HFFc6 (cell line): ENCODE data around the gene CYSLTR2. TPM values are rescaled to one million over a fixed set of nuclear protein-coding genes. Genes with fewer than 3 reads are reported as not detected.
"Not testable (repeated sequence)": the region's sequence is repeated elsewhere in the genome, so short reads cannot be mapped to it uniquely, and the experiment has no call there.

ENCODE experiments used
- DNase-seq: peaks from one replicate; pipeline ENCODE4 v3.0.0-alpha.2; 2018
- H3K27ac Mint-ChIP-seq: 2 replicates; pipeline ENCODE4 v1.8.0; 2020; ENCODE audit warnings: mild to moderate bottlenecking, mixed read lengths
- H3K27me3 Mint-ChIP-seq: 2 replicates; pipeline ENCODE4 v1.8.0; 2021; ENCODE audit warnings: mild to moderate bottlenecking, moderate library complexity, mixed read lengths; ENCODE audit not compliant: insufficient read depth
- H3K36me3 Mint-ChIP-seq: 2 replicates; pipeline ENCODE4 v1.8.0; 2021; ENCODE audit warnings: low read depth, mixed read lengths
- H3K4me1 Mint-ChIP-seq: 2 replicates; pipeline ENCODE4 v1.8.0; 2020; ENCODE audit warnings: low read depth, mixed read lengths
- H3K4me3 Mint-ChIP-seq: 2 replicates; pipeline ENCODE4 v1.8.0; 2020; ENCODE audit warnings: mild to moderate bottlenecking, moderate library complexity, mixed read lengths
- H3K9me3 Mint-ChIP-seq: 2 replicates; pipeline ENCODE4 v1.8.0; 2020; ENCODE audit warnings: mild to moderate bottlenecking, mixed read lengths
- total RNA-seq, 6 experiments: library from RNA; stranded (reverse); fragmentation: NEBNext Ultra II Directional; extraction: Animal tissue kit (Norgen Biotek cat#: 25700); gene quantifications; 2 replicates in 1 of 6; 3 replicates in 5 of 6; pipeline ENCODE4 v1.2.3, GENCODE V29; 2021
- TF ChIP-seq, protein P1 (sequence below): fragments of 200-600 bp; sonication (generic); IDR thresholded peaks from 2 replicates; pipeline ENCODE4 v1.5.0; 2021; ENCODE audit warnings: antibody characterized with exemption, mild to moderate bottlenecking

CYSLTR2 gene
- total RNA-seq, 6 experiments from 2014 or later, result not detected

DNA sequence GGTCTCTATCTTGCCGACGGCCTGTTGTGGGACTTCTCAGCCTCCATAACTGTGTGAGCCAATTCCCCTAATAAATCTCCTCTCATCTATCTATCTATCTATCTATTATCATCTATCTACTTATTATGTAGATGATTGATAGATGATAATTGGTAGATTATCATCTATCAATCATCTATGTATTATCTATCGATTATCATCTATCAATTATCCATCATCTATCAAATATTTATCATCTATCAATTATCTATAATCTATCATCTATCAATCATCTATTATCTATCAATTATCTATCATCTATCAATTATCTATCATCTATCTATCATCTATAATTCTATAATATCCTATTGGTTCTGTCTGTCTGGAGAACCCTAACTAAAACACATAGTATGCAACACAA lies 33.5 kb downstream of the CYSLTR2 start:
- H3K36me3 Mint-ChIP-seq, result no peaks in the 10 kb centered on the region
- no peak overlapping the region for H3K27ac Mint-ChIP-seq
- H3K4me1 Mint-ChIP-seq, result no peaks in the 10 kb centered on the region
- DNase-seq, result no peak
- TF ChIP-seq, protein P1, sequence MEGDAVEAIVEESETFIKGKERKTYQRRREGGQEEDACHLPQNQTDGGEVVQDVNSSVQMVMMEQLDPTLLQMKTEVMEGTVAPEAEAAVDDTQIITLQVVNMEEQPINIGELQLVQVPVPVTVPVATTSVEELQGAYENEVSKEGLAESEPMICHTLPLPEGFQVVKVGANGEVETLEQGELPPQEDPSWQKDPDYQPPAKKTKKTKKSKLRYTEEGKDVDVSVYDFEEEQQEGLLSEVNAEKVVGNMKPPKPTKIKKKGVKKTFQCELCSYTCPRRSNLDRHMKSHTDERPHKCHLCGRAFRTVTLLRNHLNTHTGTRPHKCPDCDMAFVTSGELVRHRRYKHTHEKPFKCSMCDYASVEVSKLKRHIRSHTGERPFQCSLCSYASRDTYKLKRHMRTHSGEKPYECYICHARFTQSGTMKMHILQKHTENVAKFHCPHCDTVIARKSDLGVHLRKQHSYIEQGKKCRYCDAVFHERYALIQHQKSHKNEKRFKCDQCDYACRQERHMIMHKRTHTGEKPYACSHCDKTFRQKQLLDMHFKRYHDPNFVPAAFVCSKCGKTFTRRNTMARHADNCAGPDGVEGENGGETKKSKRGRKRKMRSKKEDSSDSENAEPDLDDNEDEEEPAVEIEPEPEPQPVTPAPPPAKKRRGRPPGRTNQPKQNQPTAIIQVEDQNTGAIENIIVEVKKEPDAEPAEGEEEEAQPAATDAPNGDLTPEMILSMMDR, result no peak
- H3K4me3 Mint-ChIP-seq, result no peak overlapping the region
- peaks cover 5% of the 10 kb centered on the region; the same call in 1 of the 2 replicates for H3K9me3 Mint-ChIP-seq
- H3K27me3 Mint-ChIP-seq, result peaks cover 14% of the 10 kb centered on the region

DNA sequence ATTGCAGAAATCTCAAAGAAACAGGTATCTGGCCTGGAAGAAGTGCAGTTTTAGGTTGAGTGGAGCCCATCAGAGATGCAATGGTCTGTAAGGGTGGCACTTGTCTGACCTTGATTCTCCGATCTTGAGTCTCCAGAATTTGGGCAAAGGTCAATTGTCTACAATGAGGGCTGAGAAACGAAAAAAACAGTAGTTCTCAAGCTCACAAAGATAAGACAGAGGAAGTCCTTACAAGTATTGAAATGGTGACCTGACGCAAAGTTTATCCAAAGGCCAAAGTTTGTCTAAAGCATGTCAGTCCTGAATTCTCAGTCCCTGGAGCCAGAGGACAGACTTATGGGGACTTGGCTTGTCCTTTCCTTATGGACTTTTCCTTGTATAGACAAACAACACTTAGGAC lies 40.3 kb downstream of the CYSLTR2 start:
- DNase-seq, result no peak
- TF ChIP-seq, protein P1, result no peak
- Mint-ChIP-seq H3K36me3 (no peaks in the 10 kb centered on the region), H3K4me3 (no peak overlapping the region), H3K27me3 (peaks cover 2% of the 10 kb centered on the region; the same call in 1 of the 2 replicates), H3K27ac (no peak overlapping the region), H3K4me1 (no peaks in the 10 kb centered on the region), H3K9me3 (peaks cover 4% of the 10 kb centered on the region; the same call in 1 of the 2 replicates)

GRCh38 chr13:48695776-48696175 lies 42.0 kb downstream of the CYSLTR2 start:
- Mint-ChIP-seq H3K9me3 (no peaks in the 10 kb centered on the region), H3K36me3 (no peaks in the 10 kb centered on the region), H3K27me3 (peaks cover 2% of the 10 kb centered on the region; the same call in 1 of the 2 replicates), H3K27ac (no peak overlapping the region), H3K4me1 (no peaks in the 10 kb centered on the region), H3K4me3 (no peak overlapping the region)
- TF ChIP-seq, protein P1, result no peak
- no peak for DNase-seq

GRCh38 chr13:48696676-48697075 lies 42.9 kb downstream of the CYSLTR2 start:
- H3K4me3 Mint-ChIP-seq, H3K27me3 Mint-ChIP-seq, H3K36me3 Mint-ChIP-seq, H3K9me3 Mint-ChIP-seq, H3K27ac Mint-ChIP-seq, H3K4me1 Mint-ChIP-seq, DNase-seq: not testable (repeated sequence)

GRCh38 chr13:48707405-48707804 lies 53.7 kb downstream of the CYSLTR2 start:
- no peak for DNase-seq

GRCh38 chr13:48708764-48709163 lies 55.0 kb downstream of the CYSLTR2 start:
- Mint-ChIP-seq H3K4me1 (no peaks in the 10 kb centered on the region), H3K27ac (no peak overlapping the region), H3K36me3 (no peaks in the 10 kb centered on the region), H3K27me3 (peaks cover 12% of the 10 kb centered on the region), H3K9me3 (peaks cover 3% of the 10 kb centered on the region; the same call in 1 of the 2 replicates), H3K4me3 (no peak overlapping the region)
- DNase-seq, result no peak
- TF ChIP-seq, protein P1, result no peak

More at GRCh38 chr13:48707405-48707804, 53.7 kb downstream of the CYSLTR2 start:
- Mint-ChIP-seq H3K4me3 (no peak overlapping the region), H3K36me3 (no peaks in the 10 kb centered on the region), H3K9me3 (no peaks in the 10 kb centered on the region), H3K27me3 (peaks cover 17% of the 10 kb centered on the region), H3K27ac (no peak overlapping the region), H3K4me1 (no peaks in the 10 kb centered on the region)
- TF ChIP-seq, protein P1, result no peak
